Upper lobe of left lung (tissue), 6 donors: ENCODE measurements around the gene HTR5A. TPM values are rescaled to one million over a fixed set of nuclear protein-coding genes. Genes with fewer than 3 reads are reported as not detected.

Source experiments
- ATAC-seq, 2 donors: fragments of 200-7000 bp; cut with Tn5 transposase; one replicate each; pipeline ENCODE4 v1.9.1; 2022; ENCODE audit warnings: mild to moderate bottlenecking in 2 of 2, moderate library complexity in 2 of 2; ENCODE audit not compliant: low FRiP score in 2 of 2
- DNase-seq, 2 donors: peaks; one replicate each; pipeline ENCODE4 v3.0.0-alpha.2; 2019 to 2020
- H3K27ac ChIP-seq, 4 donors: fragments of 200-600 bp; sonication (generic); one replicate each; pipeline ENCODE4 v1.5.1; 2016 to 2019
- H3K27me3 ChIP-seq, 4 donors: fragments of 200-600 bp; sonication (generic); one replicate each; pipeline ENCODE4 v1.5.1; 2017 to 2019
- H3K36me3 ChIP-seq, 4 donors: fragments of 200-600 bp; sonication (generic); one replicate each; pipeline ENCODE4 v1.5.1; 2016 to 2019
- H3K4me1 ChIP-seq, 4 donors: fragments of 200-600 bp; sonication (generic); one replicate each; pipeline ENCODE4 v1.5.1; 2018 to 2019
- H3K4me3 ChIP-seq, 4 donors: fragments of 200-600 bp; sonication (generic); one replicate each; pipeline ENCODE4 v1.5.1; 2017 to 2019; ENCODE audit warnings: mild to moderate bottlenecking in 2 of 4, moderate library complexity in 1 of 4
- H3K9me3 ChIP-seq, 4 donors: fragments of 200-600 bp; sonication (generic); one replicate each; pipeline ENCODE4 v1.5.1; 2018 to 2019
- CTCF ChIP-seq, 6 experiments: fragments of 450-650 bp in 4 of 6; fragments of 200-600 bp in 2 of 6; sonication (generic) in 2 of 6; IDR thresholded peaks; one replicate each; pipeline ENCODE4 v1.5.1; 2016 to 2019; ENCODE audit warnings: antibody characterized with exemption in 6 of 6
- EP300 ChIP-seq, 4 donors: sonication (generic); formaldehyde crosslinking; IDR thresholded peaks; one replicate each; pipeline ENCODE4 v1.5.1; 2017; ENCODE audit warnings: antibody characterized with exemption in 4 of 4, control low read depth in 2 of 4
- POLR2A ChIP-seq, 4 donors: fragments of 450-650 bp; IDR thresholded peaks; one replicate each; pipeline ENCODE4 v1.5.1; 2016 to 2017; ENCODE audit warnings: antibody characterized with exemption in 4 of 4, mild to moderate bottlenecking in 2 of 4
- POLR2AphosphoS5 ChIP-seq, 2 donors: sonication (generic); formaldehyde crosslinking; IDR thresholded peaks; one replicate each; pipeline ENCODE4 v1.5.1; 2017; ENCODE audit warnings: antibody characterized with exemption in 2 of 2
- WGBS, 2 donors: methylation state at CpG; one replicate each; pipeline ENCODE4 v1.1.5; 2017 to 2018; 5-methylcytosine and 5-hydroxymethylcytosine counted together
- total RNA-seq, 6 donors: library from RNA; depleted of rRNA in 4 of 6; stranded (reverse); fragments of >200 nt in 4 of 6; gene quantifications; one replicate each; pipeline versions ENCODE4 v1.1.0 to v1.2.1, GENCODE V29; 2016 to 2021
- donor health status: DM: no; HTN: no; CAD: no; lungs with moderate emphysema.
- donor health status: DM: no; HTN: yes; CAD: no; lungs with severe emphysema.

HTR5A gene
- total RNA-seq, 6 donors from 2014 or later = not detected

DNA sequence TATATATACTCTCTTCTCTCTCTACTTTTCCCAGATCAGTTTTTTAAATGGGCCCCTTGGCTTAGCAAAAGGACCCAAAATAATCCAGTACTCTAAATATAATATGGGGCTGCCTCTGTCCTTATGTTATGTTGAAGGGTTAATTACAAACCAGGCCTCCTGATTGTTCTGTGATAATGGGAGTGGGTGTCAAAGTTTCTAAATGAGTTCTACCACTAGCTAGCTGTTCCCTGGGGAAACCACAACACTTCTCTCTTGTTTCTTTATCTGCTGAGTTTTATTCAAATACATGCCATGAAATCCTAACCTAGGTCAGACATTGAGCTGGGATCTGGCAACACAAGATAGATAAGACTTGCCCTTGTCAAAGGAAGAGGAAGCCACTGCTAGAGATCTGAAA lies 3.8 kb downstream of the HTR5A start:
- no peaks in the 10 kb centered on the region for H3K9me3 ChIP-seq
- H3K4me1 ChIP-seq = peaks cover 0 to 6% (median 0%) of the 10 kb centered on the region in 4 donors
- ATAC-seq = no peak
- H3K36me3 ChIP-seq = no peaks in the 10 kb centered on the region
- H3K27ac ChIP-seq = no peak overlapping the region
- H3K27me3 ChIP-seq = peaks cover 0 to 4% (median 0%) of the 10 kb centered on the region in 4 donors
- no peak overlapping the region for H3K4me3 ChIP-seq
- DNase-seq = no peak
- no peak for TF ChIP-seq EP300 (IDR thresholded peaks at IDR 0.05)
- TF ChIP-seq POLR2A (IDR thresholded peaks at IDR 0.05) = no peak
- no peak for TF ChIP-seq POLR2AphosphoS5 (IDR thresholded peaks at IDR 0.05)
- TF ChIP-seq CTCF (IDR thresholded peaks at IDR 0.05) = no peak

DNA sequence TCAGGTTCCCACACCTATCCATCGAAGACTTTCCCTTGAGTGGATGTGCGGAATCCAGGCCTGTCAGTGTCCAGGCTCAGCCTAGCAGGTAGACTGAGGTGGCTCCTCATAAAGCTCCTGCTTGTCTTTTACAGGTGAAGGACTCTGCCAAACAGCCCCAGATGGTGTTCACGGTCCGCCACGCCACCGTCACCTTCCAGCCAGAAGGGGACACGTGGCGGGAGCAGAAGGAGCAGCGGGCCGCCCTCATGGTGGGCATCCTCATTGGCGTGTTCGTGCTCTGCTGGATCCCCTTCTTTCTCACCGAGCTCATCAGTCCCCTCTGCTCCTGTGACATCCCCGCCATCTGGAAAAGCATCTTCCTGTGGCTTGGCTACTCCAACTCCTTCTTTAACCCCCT lies 13.9 kb downstream of the HTR5A start:
- 93 to 96% methylated on average over 14 of the region's 14 CpGs for WGBS, 2 donors
- TF ChIP-seq POLR2A (IDR thresholded peaks at IDR 0.05) (no peak), POLR2AphosphoS5 (IDR thresholded peaks at IDR 0.05) (no peak), CTCF (IDR thresholded peaks at IDR 0.05) (no peak), EP300 (IDR thresholded peaks at IDR 0.05) (no peak)
- H3K27me3 ChIP-seq = no peaks in the 10 kb centered on the region
- H3K27ac ChIP-seq = no peak overlapping the region
- ATAC-seq = no peak
- no peaks in the 10 kb centered on the region for H3K36me3 ChIP-seq
- peak in 1 of 2 donors; percentile 57 for DNase-seq
- H3K4me3 ChIP-seq = no peak overlapping the region
- no peaks in the 10 kb centered on the region for H3K9me3 ChIP-seq
- H3K4me1 ChIP-seq = no peaks in the 10 kb centered on the region

DNA sequence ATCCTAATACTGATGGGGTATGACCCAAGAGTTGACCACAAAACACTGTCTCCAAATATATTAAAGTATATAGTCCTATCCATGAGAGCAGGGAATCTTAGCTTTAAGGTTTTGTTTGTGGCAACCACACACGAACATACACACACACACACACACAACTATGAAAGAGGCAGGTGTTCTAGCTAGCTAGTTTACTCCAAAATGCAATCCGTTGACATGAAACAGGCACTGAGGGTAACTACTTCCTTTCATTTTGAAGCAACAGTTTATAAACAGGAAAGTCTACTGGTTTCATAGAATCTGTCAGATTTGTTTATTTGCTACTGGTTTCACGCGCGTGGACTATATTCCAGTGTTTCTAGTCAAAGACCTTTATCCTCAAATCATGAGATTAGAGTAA lies 14.8 kb downstream of the HTR5A start:
- Histone ChIP-seq H3K4me3 (no peak overlapping the region), H3K9me3 (no peaks in the 10 kb centered on the region), H3K36me3 (no peaks in the 10 kb centered on the region), H3K27me3 (no peaks in the 10 kb centered on the region), H3K27ac (no peak overlapping the region), H3K4me1 (no peaks in the 10 kb centered on the region)
- ATAC-seq (no peak), DNase-seq (no peak)
- TF ChIP-seq EP300 (IDR thresholded peaks at IDR 0.05) (no peak), POLR2AphosphoS5 (IDR thresholded peaks at IDR 0.05) (no peak), POLR2A (IDR thresholded peaks at IDR 0.05) (no peak), CTCF (IDR thresholded peaks at IDR 0.05) (no peak)
- WGBS, 2 donors = 71 to 75% methylated on average over 5 of the region's 5 CpGs

GRCh38 chr7:155090684-155091083 lies 20.6 kb downstream of the HTR5A start:
- H3K27me3 ChIP-seq = no peaks in the 10 kb centered on the region
- no peaks in the 10 kb centered on the region for H3K4me1 ChIP-seq
- H3K9me3 ChIP-seq = no peaks in the 10 kb centered on the region
- no peaks in the 10 kb centered on the region for H3K36me3 ChIP-seq
- DNase-seq = no peak
- H3K4me3 ChIP-seq = no peak overlapping the region
- TF ChIP-seq POLR2AphosphoS5 (IDR thresholded peaks at IDR 0.05) = no peak
- TF ChIP-seq EP300 (IDR thresholded peaks at IDR 0.05) = no peak
- no peak for TF ChIP-seq POLR2A (IDR thresholded peaks at IDR 0.05)
- TF ChIP-seq CTCF (IDR thresholded peaks at IDR 0.05) = no peak
- no peak overlapping the region for H3K27ac ChIP-seq
- WGBS, 2 donors = 75 to 76% methylated on average over 3 to 4 of the region's 4 CpGs
- ATAC-seq = no peak

DNA sequence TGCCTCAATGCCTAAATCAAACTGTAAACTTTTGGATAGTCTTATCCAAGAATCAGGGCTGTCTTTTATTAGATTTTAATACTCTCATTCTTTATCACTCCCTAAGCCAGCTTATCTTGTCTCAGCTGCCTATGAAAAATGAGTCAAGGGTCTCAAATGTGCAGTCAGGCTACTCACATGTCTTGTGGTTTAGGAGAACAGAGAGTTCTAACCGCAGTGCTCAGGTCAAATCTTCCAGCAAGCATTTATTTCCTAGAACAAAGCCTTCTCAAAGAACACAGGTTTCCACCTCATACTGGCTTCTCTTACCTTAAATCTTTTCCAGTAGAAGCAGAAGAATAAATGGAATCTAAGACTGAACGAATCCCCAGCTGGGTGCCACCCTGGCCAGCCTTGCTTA lies 23.5 kb downstream of the HTR5A start:
- no peak overlapping the region for H3K27ac ChIP-seq
- DNase-seq (no peak), ATAC-seq (no peak)
- H3K4me1 ChIP-seq = no peaks in the 10 kb centered on the region
- H3K27me3 ChIP-seq = no peaks in the 10 kb centered on the region
- no peak for TF ChIP-seq POLR2AphosphoS5 (IDR thresholded peaks at IDR 0.05)
- TF ChIP-seq POLR2A (IDR thresholded peaks at IDR 0.05) = no peak
- no peak for TF ChIP-seq EP300 (IDR thresholded peaks at IDR 0.05)
- no peak for TF ChIP-seq CTCF (IDR thresholded peaks at IDR 0.05)
- no peak overlapping the region for H3K4me3 ChIP-seq
- H3K36me3 ChIP-seq = no peaks in the 10 kb centered on the region
- 83 to 85% methylated on average over 2 of the region's 2 CpGs for WGBS, 2 donors
- no peaks in the 10 kb centered on the region for H3K9me3 ChIP-seq
